ENCODE data around the gene ECM2.

ECM2 gene

GRCh38 chr9:92500725-92501124, 35.1 kb downstream of the ECM2 start:
- no peak for DNase-seq (ENCODE audit: low read depth in 2 of 2)

GRCh38 chr9:92499701-92500100, 36.1 kb downstream of the ECM2 start:
- no peak for DNase-seq (ENCODE audit: low read depth in 2 of 2)

- DNase-seq (ENCODE audit: low read depth in 2 of 2) = no peak
Observed at GRCh38 chr9:92496396-92497176, 39.2 kb downstream of the ECM2 start.

GRCh38 chr9:92494856-92495255, 40.9 kb downstream of the ECM2 start:
- DNase-seq (ENCODE audit: low read depth in 2 of 2) = no peak

GRCh38 chr9:92493749-92494387, 41.9 kb downstream of the ECM2 start:
- DNase-seq (ENCODE audit: low read depth in 2 of 2) = no peak

- no peak for DNase-seq (ENCODE audit: low read depth in 2 of 2)
Observed at GRCh38 chr9:92492781-92493401, 42.9 kb downstream of the ECM2 start.

GRCh38 chr9:92488681-92489550, 46.9 kb downstream of the ECM2 start:
- DNase-seq (ENCODE audit: low read depth in 2 of 2) = no peak

- no peak for DNase-seq (ENCODE audit: low read depth in 2 of 2)
Observed at GRCh38 chr9:92486371-92486770, 49.4 kb downstream of the ECM2 start.

- no peak for DNase-seq (ENCODE audit: low read depth in 2 of 2)
Observed at GRCh38 chr9:92484563-92484962, 51.2 kb downstream of the ECM2 start.

- no peak for DNase-seq (ENCODE audit: low read depth in 2 of 2)
Observed at GRCh38 chr9:92483627-92484545, 51.9 kb downstream of the ECM2 start.

GRCh38 chr9:92482805-92483204, 53.0 kb downstream of the ECM2 start:
- DNase-seq (ENCODE audit: low read depth in 2 of 2) = no peak

GRCh38 chr9:92482329-92482728, 53.5 kb downstream of the ECM2 start, which contains the start of gene ASPN:
Gene ASPN (minus strand): TSS chr9:92482506.
- DNase-seq (ENCODE audit: low read depth in 2 of 2) = no peak

GRCh38 chr9:92480986-92481633, 54.7 kb downstream of the ECM2 start:
- DNase-seq (ENCODE audit: low read depth in 2 of 2) = no peak

- no peak for DNase-seq (ENCODE audit: low read depth in 2 of 2)
Observed at GRCh38 chr9:92480291-92480771, 55.5 kb downstream of the ECM2 start.

GRCh38 chr9:92479346-92479745, 56.4 kb downstream of the ECM2 start:
- DNase-seq (ENCODE audit: low read depth in 2 of 2) = no peak

GRCh38 chr9:92478783-92479182, 57.0 kb downstream of the ECM2 start:
- DNase-seq (ENCODE audit: low read depth in 2 of 2) = no peak

- DNase-seq (ENCODE audit: low read depth in 2 of 2) = no peak
Observed at GRCh38 chr9:92476962-92477361, 58.8 kb downstream of the ECM2 start.

- DNase-seq (ENCODE audit: low read depth in 2 of 2) = no peak
Observed at GRCh38 chr9:92474587-92474986, 61.2 kb downstream of the ECM2 start.

- no peak for DNase-seq (ENCODE audit: low read depth in 2 of 2)
Observed at GRCh38 chr9:92468206-92468605, 67.6 kb downstream of the ECM2 start.

GRCh38 chr9:92467511-92467910, 68.3 kb downstream of the ECM2 start:
- DNase-seq (ENCODE audit: low read depth in 2 of 2) = no peak

All from stimulated activated CD8-positive, alpha-beta memory T cell treated with anti-CD3 and anti-CD28 coated beads, Interleukin-2, amount 100 ng/mL, for 1 hour (primary cell).